ENCODE data around the gene GINS1.

Gene GINS1

DNA sequence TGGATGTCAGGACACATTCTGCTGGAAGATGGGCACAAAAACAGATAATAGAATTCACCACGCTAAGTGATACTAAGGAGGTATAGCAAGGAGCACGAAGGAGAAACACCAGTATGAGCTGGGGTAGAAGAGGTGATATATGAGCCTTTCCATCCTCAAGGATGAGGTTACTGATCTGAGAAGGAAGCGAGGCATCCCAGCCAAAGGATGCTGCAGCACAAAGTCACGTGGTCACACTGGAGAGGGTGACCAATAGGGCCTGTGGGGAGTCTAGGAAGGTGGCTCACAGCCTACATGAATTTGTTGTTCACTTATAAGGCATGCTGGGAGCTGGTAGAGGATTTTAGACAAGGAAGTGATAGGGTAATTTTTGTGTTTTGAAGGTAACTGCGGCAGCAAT is 1.4 kb downstream of the GINS1 start:
- no peak for TF ChIP-seq YY1 (IDR thresholded peaks at IDR 0.05; ENCODE audit: low read depth)
- TF ChIP-seq CREB1 (IDR thresholded peaks at IDR 0.05; ENCODE audit: low read depth): no peak

- TF ChIP-seq ZBTB7A (IDR thresholded peaks at IDR 0.05; ENCODE audit: low read depth) (no peak), EP300 (IDR thresholded peaks at IDR 0.05; ENCODE audit: borderline replicate concordance) (no peak), CEBPB (IDR thresholded peaks at IDR 0.05) (no peak), YY1 (IDR thresholded peaks at IDR 0.05; ENCODE audit: low read depth) (no peak), NFIC (IDR thresholded peaks at IDR 0.05) (no peak), TAF1 (IDR thresholded peaks at IDR 0.05; ENCODE audit: low read depth) (no peak), RAD21 (IDR thresholded peaks at IDR 0.05; ENCODE audit: low read depth) (no peak), CREB1 (IDR thresholded peaks at IDR 0.05; ENCODE audit: low read depth) (no peak), EGR1 (IDR thresholded peaks at IDR 0.05) (no peak), TEAD4 (IDR thresholded peaks at IDR 0.05) (no peak), USF1 (IDR thresholded peaks at IDR 0.05) (no peak), FOXM1 (IDR thresholded peaks at IDR 0.05; ENCODE audit: borderline replicate concordance, low read depth) (no peak), TCF12 (IDR thresholded peaks at IDR 0.05; ENCODE audit: low read depth) (no peak)
- TF ChIP-seq, protein P1, sequence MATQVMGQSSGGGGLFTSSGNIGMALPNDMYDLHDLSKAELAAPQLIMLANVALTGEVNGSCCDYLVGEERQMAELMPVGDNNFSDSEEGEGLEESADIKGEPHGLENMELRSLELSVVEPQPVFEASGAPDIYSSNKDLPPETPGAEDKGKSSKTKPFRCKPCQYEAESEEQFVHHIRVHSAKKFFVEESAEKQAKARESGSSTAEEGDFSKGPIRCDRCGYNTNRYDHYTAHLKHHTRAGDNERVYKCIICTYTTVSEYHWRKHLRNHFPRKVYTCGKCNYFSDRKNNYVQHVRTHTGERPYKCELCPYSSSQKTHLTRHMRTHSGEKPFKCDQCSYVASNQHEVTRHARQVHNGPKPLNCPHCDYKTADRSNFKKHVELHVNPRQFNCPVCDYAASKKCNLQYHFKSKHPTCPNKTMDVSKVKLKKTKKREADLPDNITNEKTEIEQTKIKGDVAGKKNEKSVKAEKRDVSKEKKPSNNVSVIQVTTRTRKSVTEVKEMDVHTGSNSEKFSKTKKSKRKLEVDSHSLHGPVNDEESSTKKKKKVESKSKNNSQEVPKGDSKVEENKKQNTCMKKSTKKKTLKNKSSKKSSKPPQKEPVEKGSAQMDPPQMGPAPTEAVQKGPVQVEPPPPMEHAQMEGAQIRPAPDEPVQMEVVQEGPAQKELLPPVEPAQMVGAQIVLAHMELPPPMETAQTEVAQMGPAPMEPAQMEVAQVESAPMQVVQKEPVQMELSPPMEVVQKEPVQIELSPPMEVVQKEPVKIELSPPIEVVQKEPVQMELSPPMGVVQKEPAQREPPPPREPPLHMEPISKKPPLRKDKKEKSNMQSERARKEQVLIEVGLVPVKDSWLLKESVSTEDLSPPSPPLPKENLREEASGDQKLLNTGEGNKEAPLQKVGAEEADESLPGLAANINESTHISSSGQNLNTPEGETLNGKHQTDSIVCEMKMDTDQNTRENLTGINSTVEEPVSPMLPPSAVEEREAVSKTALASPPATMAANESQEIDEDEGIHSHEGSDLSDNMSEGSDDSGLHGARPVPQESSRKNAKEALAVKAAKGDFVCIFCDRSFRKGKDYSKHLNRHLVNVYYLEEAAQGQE (IDR thresholded peaks at IDR 0.05; ENCODE audit: low read depth): no peak
- TF ChIP-seq, protein P2, sequence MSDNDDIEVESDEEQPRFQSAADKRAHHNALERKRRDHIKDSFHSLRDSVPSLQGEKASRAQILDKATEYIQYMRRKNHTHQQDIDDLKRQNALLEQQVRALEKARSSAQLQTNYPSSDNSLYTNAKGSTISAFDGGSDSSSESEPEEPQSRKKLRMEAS (IDR thresholded peaks at IDR 0.05): no peak
Observed at GRCh38 chr20:25418776-25419175, 11.3 kb downstream of the GINS1 start.

GRCh38 chr20:25421102-25421501 is 13.6 kb downstream of the GINS1 start:
- no peak for TF ChIP-seq EP300 (IDR thresholded peaks at IDR 0.05; ENCODE audit: borderline replicate concordance)
- no peak for TF ChIP-seq ZBTB7A (IDR thresholded peaks at IDR 0.05; ENCODE audit: low read depth)
- no peak for TF ChIP-seq EGR1 (IDR thresholded peaks at IDR 0.05)
- TF ChIP-seq CEBPB (IDR thresholded peaks at IDR 0.05): no peak
- TF ChIP-seq TCF12 (IDR thresholded peaks at IDR 0.05; ENCODE audit: low read depth): no peak
- TF ChIP-seq CREB1 (IDR thresholded peaks at IDR 0.05; ENCODE audit: low read depth): no peak
- TF ChIP-seq YY1 (IDR thresholded peaks at IDR 0.05; ENCODE audit: low read depth): no peak
- TF ChIP-seq TAF1 (IDR thresholded peaks at IDR 0.05; ENCODE audit: low read depth): no peak
- no peak for TF ChIP-seq TEAD4 (IDR thresholded peaks at IDR 0.05)
- TF ChIP-seq FOXM1 (IDR thresholded peaks at IDR 0.05; ENCODE audit: borderline replicate concordance, low read depth): no peak
- TF ChIP-seq NFIC (IDR thresholded peaks at IDR 0.05): no peak
- TF ChIP-seq, protein P2 (IDR thresholded peaks at IDR 0.05): no peak
- no peak for TF ChIP-seq RAD21 (IDR thresholded peaks at IDR 0.05; ENCODE audit: low read depth)
- no peak for TF ChIP-seq USF1 (IDR thresholded peaks at IDR 0.05)
- TF ChIP-seq, protein P1 (IDR thresholded peaks at IDR 0.05; ENCODE audit: low read depth): no peak

GRCh38 chr20:25422032-25422431 is 14.6 kb downstream of the GINS1 start:
- TF ChIP-seq, protein P1 (IDR thresholded peaks at IDR 0.05; ENCODE audit: low read depth): no peak
- no peak for TF ChIP-seq ZBTB7A (IDR thresholded peaks at IDR 0.05; ENCODE audit: low read depth)
- TF ChIP-seq CREB1 (IDR thresholded peaks at IDR 0.05; ENCODE audit: low read depth): no peak
- no peak for TF ChIP-seq YY1 (IDR thresholded peaks at IDR 0.05; ENCODE audit: low read depth)
- TF ChIP-seq, protein P2 (IDR thresholded peaks at IDR 0.05): no peak
- TF ChIP-seq NFIC (IDR thresholded peaks at IDR 0.05): no peak
- no peak for TF ChIP-seq TAF1 (IDR thresholded peaks at IDR 0.05; ENCODE audit: low read depth)
- no peak for TF ChIP-seq RAD21 (IDR thresholded peaks at IDR 0.05; ENCODE audit: low read depth)
- TF ChIP-seq TEAD4 (IDR thresholded peaks at IDR 0.05): no peak
- TF ChIP-seq CEBPB (IDR thresholded peaks at IDR 0.05): no peak
- TF ChIP-seq EP300 (IDR thresholded peaks at IDR 0.05; ENCODE audit: borderline replicate concordance): no peak
- no peak for TF ChIP-seq USF1 (IDR thresholded peaks at IDR 0.05)
- TF ChIP-seq EGR1 (IDR thresholded peaks at IDR 0.05): no peak
- no peak for TF ChIP-seq TCF12 (IDR thresholded peaks at IDR 0.05; ENCODE audit: low read depth)
- no peak for TF ChIP-seq FOXM1 (IDR thresholded peaks at IDR 0.05; ENCODE audit: borderline replicate concordance, low read depth)

Data from Ishikawa (cell line).